Measurements from ENCODE around the gene CARD11. TPM values are rescaled to one million over a fixed set of nuclear protein-coding genes. Genes with fewer than 3 reads are reported as not detected.

Gene CARD11
- total RNA-seq, 1 experiment from 2014 or later = 0.57 TPM

DNA sequence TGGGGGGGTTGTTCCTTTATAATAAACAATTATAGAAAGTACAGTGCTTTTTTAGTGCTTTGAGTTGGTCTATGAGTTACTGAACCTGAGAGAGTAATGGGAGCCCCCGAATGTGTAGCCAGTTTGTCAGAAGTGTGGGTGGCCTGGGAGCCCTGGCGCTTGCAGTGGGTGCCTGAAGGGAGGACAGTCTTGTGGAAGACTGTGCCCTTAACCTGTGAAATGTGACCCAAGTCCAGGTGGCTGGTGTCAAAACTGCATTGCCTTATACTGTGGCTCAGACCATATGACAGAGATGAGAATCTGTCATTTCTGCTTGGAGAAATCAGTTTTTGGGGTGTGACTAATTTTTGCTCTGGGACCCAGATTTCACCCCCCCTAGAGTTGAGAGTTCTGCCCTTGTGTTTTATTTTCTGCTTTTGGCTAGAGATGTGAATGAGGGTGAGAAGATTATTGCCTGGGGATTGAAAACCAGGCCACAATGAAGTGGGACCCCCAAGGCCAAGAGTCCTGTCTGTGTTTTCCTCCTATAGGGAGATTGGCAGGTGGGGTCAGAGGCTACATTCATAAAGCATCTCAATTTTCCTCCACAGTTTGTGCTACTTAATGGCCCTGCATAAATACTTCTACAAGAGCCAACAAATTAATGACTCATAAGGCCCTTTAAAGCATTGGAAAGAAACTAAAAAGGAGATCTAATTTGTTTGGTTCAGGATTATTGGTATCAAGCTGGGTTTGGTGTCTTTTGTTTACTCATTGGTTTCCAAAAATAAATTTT lies 24.1 kb upstream of the CARD11 start:
- DNase-seq (ENCODE audit: low read depth, low spot score) = no peak
- intact Hi-C loops (cut with micrococcal nuclease) = no loop called here
- Histone ChIP-seq H4K20me1 (ENCODE audit: insufficient read depth) (no peaks in the 10 kb centered on the region), H3K27ac (ENCODE audit: low read depth, low read length) (no peak overlapping the region), H3K4me2 (ENCODE audit: low read length) (no peak overlapping the region), H3K9me2 (ENCODE audit: insufficient read depth) (no peaks in the 10 kb centered on the region), H3K27me3 (ENCODE audit: insufficient read depth, low read length) (peaks cover 3% of the 10 kb centered on the region; the same call in 1 of the 2 replicates), H3K9ac (ENCODE audit: low read length) (no peak overlapping the region), H2AFZ (ENCODE audit: low read depth, low read length, poor library complexity, severe bottlenecking) (no peak overlapping the region), H3K36me3 (ENCODE audit: control insufficient read depth in 1 of 2, insufficient read depth in 2 of 2, low read length in 2 of 2) (no peaks in the 10 kb centered on the region), H3K79me2 (ENCODE audit: insufficient read depth, low read length) (no peaks in the 10 kb centered on the region), H3K4me3 (replicated peaks in 1 of 2; ENCODE audit: low read depth in 1 of 2, low read length in 2 of 2) (no peak overlapping the region), H3K4me1 (ENCODE audit: control insufficient read depth in 1 of 2, insufficient read depth in 2 of 2, low read length in 2 of 2) (no peaks in the 10 kb centered on the region), H3K9me3 (ENCODE audit: control insufficient read depth in 1 of 2, insufficient read depth in 1 of 2, low read depth in 1 of 2, low read length in 2 of 2) (no peaks in the 10 kb centered on the region)
- TF ChIP-seq EGR1 (IDR thresholded peaks at IDR 0.05; ENCODE audit: low read depth) = no peak
- TF ChIP-seq CEBPB (IDR thresholded peaks at IDR 0.05; ENCODE audit: low read depth) = no peak
- no peak for TF ChIP-seq SRF (IDR thresholded peaks at IDR 0.05; ENCODE audit: low read depth)
- no peak for TF ChIP-seq CBX3 (IDR thresholded peaks at IDR 0.05; ENCODE audit: low read depth)
- TF ChIP-seq, protein P1, sequence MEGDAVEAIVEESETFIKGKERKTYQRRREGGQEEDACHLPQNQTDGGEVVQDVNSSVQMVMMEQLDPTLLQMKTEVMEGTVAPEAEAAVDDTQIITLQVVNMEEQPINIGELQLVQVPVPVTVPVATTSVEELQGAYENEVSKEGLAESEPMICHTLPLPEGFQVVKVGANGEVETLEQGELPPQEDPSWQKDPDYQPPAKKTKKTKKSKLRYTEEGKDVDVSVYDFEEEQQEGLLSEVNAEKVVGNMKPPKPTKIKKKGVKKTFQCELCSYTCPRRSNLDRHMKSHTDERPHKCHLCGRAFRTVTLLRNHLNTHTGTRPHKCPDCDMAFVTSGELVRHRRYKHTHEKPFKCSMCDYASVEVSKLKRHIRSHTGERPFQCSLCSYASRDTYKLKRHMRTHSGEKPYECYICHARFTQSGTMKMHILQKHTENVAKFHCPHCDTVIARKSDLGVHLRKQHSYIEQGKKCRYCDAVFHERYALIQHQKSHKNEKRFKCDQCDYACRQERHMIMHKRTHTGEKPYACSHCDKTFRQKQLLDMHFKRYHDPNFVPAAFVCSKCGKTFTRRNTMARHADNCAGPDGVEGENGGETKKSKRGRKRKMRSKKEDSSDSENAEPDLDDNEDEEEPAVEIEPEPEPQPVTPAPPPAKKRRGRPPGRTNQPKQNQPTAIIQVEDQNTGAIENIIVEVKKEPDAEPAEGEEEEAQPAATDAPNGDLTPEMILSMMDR (IDR thresholded peaks at IDR 0.05 in 2 of 3, conservative IDR thresholded peaks at IDR 0.05 in 1 of 3; ENCODE audit: borderline replicate concordance in 1 of 3, insufficient read depth in 1 of 3, low read depth in 2 of 3, low read length in 2 of 3) = no peak
- no peak for TF ChIP-seq POLR2AphosphoS5 (IDR thresholded peaks at IDR 0.05; ENCODE audit: low read depth, low read length)
- TF ChIP-seq POLR2A (IDR thresholded peaks at IDR 0.05; ENCODE audit: borderline replicate concordance, extremely low read depth, insufficient read depth, insufficient read length) = no peak
- no peak for TF ChIP-seq REST (IDR thresholded peaks at IDR 0.05; ENCODE audit: low read depth)
- no peak for TF ChIP-seq MAX (IDR thresholded peaks at IDR 0.05)
- TF ChIP-seq RAD21 (IDR thresholded peaks at IDR 0.05; ENCODE audit: low read depth) = no peak
- TF ChIP-seq EZH2 (IDR thresholded peaks at IDR 0.05) = no peak
- no peak for TF ChIP-seq SP1 (IDR thresholded peaks at IDR 0.05; ENCODE audit: low read depth)
- TF ChIP-seq, protein P2, sequence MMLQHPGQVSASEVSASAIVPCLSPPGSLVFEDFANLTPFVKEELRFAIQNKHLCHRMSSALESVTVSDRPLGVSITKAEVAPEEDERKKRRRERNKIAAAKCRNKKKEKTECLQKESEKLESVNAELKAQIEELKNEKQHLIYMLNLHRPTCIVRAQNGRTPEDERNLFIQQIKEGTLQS (IDR thresholded peaks at IDR 0.05) = no peak
- no peak for TF ChIP-seq YY1 (IDR thresholded peaks at IDR 0.05; ENCODE audit: extremely low read depth, insufficient replicate concordance, low read depth, low read length)
- no peak for TF ChIP-seq SIN3A (IDR thresholded peaks at IDR 0.05; ENCODE audit: low read depth)
- TF ChIP-seq TCF7L2 (IDR thresholded peaks at IDR 0.05; ENCODE audit: borderline replicate concordance, extremely low read depth, insufficient read depth, insufficient read length) = no peak
- no peak for TF ChIP-seq ZFX (IDR thresholded peaks at IDR 0.05)
- TF ChIP-seq ELF1 (IDR thresholded peaks at IDR 0.05; ENCODE audit: borderline replicate concordance, low read depth) = no peak
- TF ChIP-seq ZNF274 (IDR thresholded peaks at IDR 0.05; ENCODE audit: low read depth, low read length) = no peak
- ChIA-PET CTCF (no interaction called here), POLR2A (no interaction called here), RAD21 (ENCODE audit: low non-redundant PET in 1 of 2, low total read pairs in 2 of 2, uncharacterized antibody in 2 of 2, unreplicated experiment in 2 of 2) (interaction anchor here in 1 of 2 experiments (0.6 kb wide), 1 partner anchor 14 kb away, joined by 4 read pairs; no protein-coding TSS in a partner anchor)
- no TSS peak for BruUV-seq (replicated peaks)
- no peak for ATAC-seq
